Kidney (tissue), 14 donors: ENCODE measurements around the gene SSR4. TPM values are rescaled to one million over a fixed set of nuclear protein-coding genes. Genes with fewer than 3 reads are reported as not detected.

ENCODE experiments used
- DNase-seq, 5 donors: peaks; one replicate each; pipeline ENCODE4 v3.0.0-alpha.2; 2013 to 2020
- FAIRE-seq: peaks from 2 replicates; lab custom pipeline; 2012; peaks lifted over from hg19 to GRCh38; lab: Jason Lieb, UNC
- H3K27ac ChIP-seq, 2 donors: one replicate each; pipeline ENCODE4 v1.7.0; 2013; ENCODE audit warnings: low read depth in 2 of 2, low read length in 2 of 2, inconsistent platforms in 1 of 2
- H3K27me3 ChIP-seq: one replicate; pipeline ENCODE4 v1.7.1; 2013; ENCODE audit warnings: low read length, inconsistent platforms; ENCODE audit not compliant: control insufficient read depth, insufficient read depth
- H3K36me3 ChIP-seq, 3 donors: one replicate each; pipeline versions ENCODE4 v1.7.0 to v1.7.1; 2013; ENCODE audit warnings: low read length in 3 of 3, control low read depth in 1 of 3, inconsistent platforms in 1 of 3; ENCODE audit not compliant: insufficient read depth in 3 of 3, control insufficient read depth in 2 of 3
- H3K4me1 ChIP-seq, 3 donors: one replicate each; pipeline versions ENCODE4 v1.7.0 to v1.7.1; 2013; ENCODE audit warnings: low read length in 3 of 3, inconsistent platforms in 1 of 3, low read depth in 1 of 3; ENCODE audit not compliant: control insufficient read depth in 2 of 3, insufficient read depth in 2 of 3
- H3K4me3 ChIP-seq, 3 donors: one replicate each; pipeline versions ENCODE4 v1.7.0 to v1.8.1; 2013; ENCODE audit warnings: low read length in 3 of 3, control low read depth in 1 of 3, inconsistent platforms in 1 of 3
- H3K9ac ChIP-seq, 3 donors: one replicate each; pipeline versions ENCODE4 v1.7.0 to v1.7.1; 2013; ENCODE audit warnings: low read length in 3 of 3, control low read depth in 1 of 3, inconsistent platforms in 1 of 3
- H3K9me3 ChIP-seq, 3 donors: one replicate each; pipeline versions ENCODE4 v1.7.0 to v1.7.1; 2013; ENCODE audit warnings: low read length in 3 of 3, control low read depth in 1 of 3, inconsistent platforms in 1 of 3; ENCODE audit not compliant: control insufficient read depth in 2 of 3, insufficient read depth in 1 of 3
- CTCF ChIP-seq: IDR thresholded peaks from 3 replicates; pipeline ENCODE4 v1.5.1; 2012; ENCODE audit warnings: mild to moderate bottlenecking, moderate library complexity, borderline replicate concordance; ENCODE audit not compliant: insufficient read depth; ENCODE audit errors: extremely low read depth
- intact Hi-C: fragments of 100-400 bp; cut with DNase I; formaldehyde crosslinking; loops from one replicate; pipeline ENCODE4 v1.11.1; 2022
- polyA plus RNA-seq: library from polyadenylated mRNA; stranded (reverse); fragments of 350-450 nt; fragmentation: Illumina TruSeq; extraction: RNeasy Lipid Tissue Mini Kit (QIAGEN cat#74804); gene quantifications from one replicate; pipeline ENCODE4 v1.2.3, GENCODE V29; 2014; ENCODE audit warnings: low read depth, low replicate concordance; ENCODE audit not compliant: insufficient read depth
- total RNA-seq: library from RNA; stranded (reverse); fragmentation: NEBNext Ultra II Directional; extraction: Animal tissue kit (Norgen Biotek cat#: 25700); gene quantifications from one replicate; pipeline ENCODE4 v1.2.1, GENCODE V29; 2021
- donor health status: control.
- donor health status: control.
- donor health status: control.
- donor health status: control.
- donor health status: control.
- donor health status: DM: yes; HTN: yes; CAD: no.
- donor health status: Normal renal cell carcinoma (clear cell type).

The SSR4 gene
- total and polyA plus RNA-seq, 2 donors from 2014 or later: 226 to 473 TPM

- Histone ChIP-seq H3K9ac (no peak overlapping the region), H3K27ac (no peak overlapping the region), H3K4me3 (no peak overlapping the region), H3K36me3 (no peaks in the 10 kb centered on the region), H3K9me3 (no peaks in the 10 kb centered on the region), H3K4me1 (no peaks in the 10 kb centered on the region), H3K27me3 (no peaks in the 10 kb centered on the region)
- no peak for FAIRE-seq
- intact Hi-C loops: no loop called here
- DNase-seq: no peak
- TF ChIP-seq CTCF: no peak
These were observed 7.8 kb upstream of the SSR4 start for GRCh38 chrX:153786669-153787068.

GRCh38 chrX:153789654-153790053, 4.8 kb upstream of the SSR4 start:
- no peak overlapping the region for H3K9ac ChIP-seq
- no peaks in the 10 kb centered on the region for H3K27me3 ChIP-seq
- no peak for DNase-seq
- intact Hi-C loops: no loop called here
- FAIRE-seq: no peak
- no peak overlapping the region for H3K4me3 ChIP-seq
- H3K36me3 ChIP-seq: no peaks in the 10 kb centered on the region
- TF ChIP-seq CTCF: no peak
- H3K9me3 ChIP-seq: no peaks in the 10 kb centered on the region
- H3K27ac ChIP-seq: no peak overlapping the region
- peaks cover 0 to 12% (median 0%) of the 10 kb centered on the region in 3 donors for H3K4me1 ChIP-seq

GRCh38 chrX:153791104-153791852, 3.2 kb upstream of the SSR4 start:
- intact Hi-C loops: no loop called here
- no peak overlapping the region for H3K4me3 ChIP-seq
- no peaks in the 10 kb centered on the region for H3K36me3 ChIP-seq
- no peaks in the 10 kb centered on the region for H3K9me3 ChIP-seq
- TF ChIP-seq CTCF: no peak
- no peaks in the 10 kb centered on the region for H3K27me3 ChIP-seq
- no peak overlapping the region for H3K9ac ChIP-seq
- no peak for FAIRE-seq
- H3K4me1 ChIP-seq: peaks cover 0 to 18% (median 0%) of the 10 kb centered on the region in 3 donors
- H3K27ac ChIP-seq: no peak overlapping the region
- DNase-seq: no peak

GRCh38 chrX:153792368-153792767, 2.1 kb upstream of the SSR4 start:
- no peak overlapping the region for H3K27ac ChIP-seq
- no peak for DNase-seq
- no peak for TF ChIP-seq CTCF
- FAIRE-seq: no peak
- H3K27me3 ChIP-seq: no peaks in the 10 kb centered on the region
- H3K4me1 ChIP-seq: peaks cover 0 to 18% (median 0%) of the 10 kb centered on the region in 3 donors
- no peaks in the 10 kb centered on the region for H3K36me3 ChIP-seq
- intact Hi-C loops: no loop called here
- H3K9ac ChIP-seq: no peak overlapping the region
- no peak overlapping the region for H3K4me3 ChIP-seq
- H3K9me3 ChIP-seq: no peaks in the 10 kb centered on the region
